OCI-LY3 (cell line): ENCODE results near the gene DENND5A.

Source experiments
- EZH2phosphoT487 ChIP-seq: fragments of 200-600 bp; shearing (Covaris generic); IDR thresholded peaks from 2 replicates; pipeline ENCODE4 v1.6.1; 2018; ENCODE audit warnings: antibody characterized with exemption, mixed run types, low read depth
- TF ChIP-seq, protein P1 (sequence below): fragments of 200-600, 300-600 bp; sonication (generic); IDR thresholded peaks from 2 replicates; pipeline ENCODE4 v1.5.1; 2014; ENCODE audit warnings: antibody characterized with exemption, low read length, low read depth

DNA sequence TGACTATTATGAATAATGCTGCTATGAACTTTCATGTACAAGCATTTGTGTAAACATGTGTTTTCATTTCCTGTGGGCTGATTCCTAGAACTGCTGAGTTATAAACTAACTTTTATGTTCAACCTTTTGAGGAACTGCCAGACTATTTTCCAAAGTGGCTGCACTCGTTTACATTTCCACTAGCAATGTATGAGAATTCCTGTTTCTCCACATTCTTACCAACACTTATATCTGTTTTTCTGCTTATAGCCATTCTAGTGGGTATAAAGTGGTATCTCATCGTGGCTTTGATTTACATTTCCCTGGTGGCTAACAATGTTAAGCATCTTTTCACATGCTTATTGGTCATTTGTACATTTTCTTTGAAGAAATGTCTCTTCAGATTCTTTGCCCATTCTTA is 138.5 kb downstream of the DENND5A start:
- TF ChIP-seq, protein P1, sequence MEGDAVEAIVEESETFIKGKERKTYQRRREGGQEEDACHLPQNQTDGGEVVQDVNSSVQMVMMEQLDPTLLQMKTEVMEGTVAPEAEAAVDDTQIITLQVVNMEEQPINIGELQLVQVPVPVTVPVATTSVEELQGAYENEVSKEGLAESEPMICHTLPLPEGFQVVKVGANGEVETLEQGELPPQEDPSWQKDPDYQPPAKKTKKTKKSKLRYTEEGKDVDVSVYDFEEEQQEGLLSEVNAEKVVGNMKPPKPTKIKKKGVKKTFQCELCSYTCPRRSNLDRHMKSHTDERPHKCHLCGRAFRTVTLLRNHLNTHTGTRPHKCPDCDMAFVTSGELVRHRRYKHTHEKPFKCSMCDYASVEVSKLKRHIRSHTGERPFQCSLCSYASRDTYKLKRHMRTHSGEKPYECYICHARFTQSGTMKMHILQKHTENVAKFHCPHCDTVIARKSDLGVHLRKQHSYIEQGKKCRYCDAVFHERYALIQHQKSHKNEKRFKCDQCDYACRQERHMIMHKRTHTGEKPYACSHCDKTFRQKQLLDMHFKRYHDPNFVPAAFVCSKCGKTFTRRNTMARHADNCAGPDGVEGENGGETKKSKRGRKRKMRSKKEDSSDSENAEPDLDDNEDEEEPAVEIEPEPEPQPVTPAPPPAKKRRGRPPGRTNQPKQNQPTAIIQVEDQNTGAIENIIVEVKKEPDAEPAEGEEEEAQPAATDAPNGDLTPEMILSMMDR: no peak
- no peak for TF ChIP-seq EZH2phosphoT487
